SH-SY5Y (cell line): ENCODE results near the gene DNM3.

ENCODE experiments used
- GATA2 ChIP-seq: IDR thresholded peaks from 2 replicates; pipeline ENCODE4 v1.6.1; 2011; ENCODE audit warnings: mild to moderate bottlenecking, low read depth, low read length
- GATA3 ChIP-seq: IDR thresholded peaks from 2 replicates; pipeline ENCODE4 v1.6.1; 2011; ENCODE audit warnings: low read depth, mild to moderate bottlenecking, low read length, moderate library complexity

DNA sequence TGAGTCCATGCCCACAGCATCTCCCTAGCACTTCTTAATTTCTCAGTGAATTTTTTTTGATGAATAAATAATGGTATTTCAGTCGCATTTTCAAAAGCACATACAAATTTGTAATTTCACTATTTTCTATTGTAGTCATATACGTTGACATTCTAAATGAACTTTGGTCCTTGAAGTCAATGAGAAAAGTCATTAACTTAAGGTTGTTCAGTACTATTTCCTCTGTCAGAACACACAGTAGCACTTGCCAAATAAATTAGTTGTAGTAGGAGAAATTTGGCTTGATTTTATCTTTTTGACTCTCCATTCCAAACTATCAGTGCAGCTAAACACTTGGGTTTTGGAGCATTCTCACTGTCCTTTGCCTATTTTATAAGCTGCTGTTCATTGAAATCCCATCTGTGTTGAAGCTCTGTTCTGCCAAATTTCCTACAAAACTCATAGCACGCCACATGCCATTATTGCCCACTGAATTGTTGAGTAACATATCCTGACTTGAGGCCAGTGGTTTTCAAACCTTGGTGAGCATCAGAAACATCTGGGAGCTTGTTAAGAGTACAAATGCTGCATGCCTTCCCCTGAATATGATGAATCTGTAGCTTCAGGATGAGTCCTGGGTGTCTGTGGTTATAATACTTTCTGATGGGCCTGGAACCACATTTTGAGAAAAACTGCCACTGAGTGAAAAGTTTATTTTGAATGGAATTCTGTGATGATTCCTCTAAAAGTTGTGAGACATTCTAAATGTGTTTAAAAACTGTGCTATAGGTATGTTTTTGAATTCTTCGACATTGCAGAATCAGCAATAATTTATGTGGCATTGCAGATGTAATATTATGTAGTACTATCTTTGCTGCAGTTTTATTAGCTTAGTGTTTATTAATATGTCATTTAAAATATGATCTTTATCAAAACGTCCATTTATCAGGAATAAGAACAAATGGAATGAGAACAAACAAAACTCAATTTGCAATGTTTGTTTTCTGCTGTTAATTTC is 78.9 kb downstream of the DNM3 start:
- TF ChIP-seq GATA2 (no peak), GATA3 (no peak)
